Muscle of back (tissue), 13 donors: ENCODE measurements around the gene FAM76B. TPM values are rescaled to one million over a fixed set of nuclear protein-coding genes. Genes with fewer than 3 reads are reported as not detected.
A peak's percentile ranks its signal among the peaks of the same experiment; 100 is the strongest.
"Not testable (repeated sequence)": the region's sequence is repeated elsewhere in the genome, so short reads cannot be mapped to it uniquely, and the experiment has no call there.

Experiments
- DNase-seq, 3 donors: peaks; one replicate each; pipeline versions ENCODE4 v3.0.0 to v3.0.0-alpha.2; 2013
- long read RNA-seq, 9 donors: transcript quantifications; one replicate each; lab custom pipeline, GENCODE V29; 2026
- polyA plus RNA-seq, 10 donors: library from polyadenylated mRNA; unstranded; fragments of 120-200 nt; gene quantifications; one replicate each; pipeline ENCODE4 v1.2.1, GENCODE V29; 2013; ENCODE audit not compliant: insufficient read length in 10 of 10

Gene FAM76B
- 10 to 100 TPM; 16.3 to 32.5 (median 23.5) TPM for polyA plus RNA-seq
- long read RNA-seq, donor 1, partial matches to known transcripts, result 0 of 2 reads
- long read RNA-seq, donor 1, other reads (novel, unspliced or antisense), result 0 of 2 reads
- long read RNA-seq, donor 2, result 0 reads
- long read RNA-seq, donor 3, result 0 reads
- long read RNA-seq, donor 4, partial matches to known transcripts, result 0 of 2 reads
- long read RNA-seq, donor 4, other reads (novel, unspliced or antisense), result 0 of 2 reads
- long read RNA-seq, donor 5, partial matches to known transcripts, result 0 of 2 reads
- long read RNA-seq, donor 5, other reads (novel, unspliced or antisense), result 0 of 2 reads
- long read RNA-seq, donor 6, partial matches to known transcripts, result 64 of 71 reads
- long read RNA-seq, donor 6, other reads (novel, unspliced or antisense), result 0 of 71 reads
- long read RNA-seq, donor 7, partial matches to known transcripts, result 18 of 27 reads
- long read RNA-seq, donor 7, other reads (novel, unspliced or antisense), result 6 of 27 reads
- long read RNA-seq, donor 8, partial matches to known transcripts, result 0 of 2 reads
- long read RNA-seq, donor 8, other reads (novel, unspliced or antisense), result 0 of 2 reads
- long read RNA-seq, donor 9, result 0 reads

DNA sequence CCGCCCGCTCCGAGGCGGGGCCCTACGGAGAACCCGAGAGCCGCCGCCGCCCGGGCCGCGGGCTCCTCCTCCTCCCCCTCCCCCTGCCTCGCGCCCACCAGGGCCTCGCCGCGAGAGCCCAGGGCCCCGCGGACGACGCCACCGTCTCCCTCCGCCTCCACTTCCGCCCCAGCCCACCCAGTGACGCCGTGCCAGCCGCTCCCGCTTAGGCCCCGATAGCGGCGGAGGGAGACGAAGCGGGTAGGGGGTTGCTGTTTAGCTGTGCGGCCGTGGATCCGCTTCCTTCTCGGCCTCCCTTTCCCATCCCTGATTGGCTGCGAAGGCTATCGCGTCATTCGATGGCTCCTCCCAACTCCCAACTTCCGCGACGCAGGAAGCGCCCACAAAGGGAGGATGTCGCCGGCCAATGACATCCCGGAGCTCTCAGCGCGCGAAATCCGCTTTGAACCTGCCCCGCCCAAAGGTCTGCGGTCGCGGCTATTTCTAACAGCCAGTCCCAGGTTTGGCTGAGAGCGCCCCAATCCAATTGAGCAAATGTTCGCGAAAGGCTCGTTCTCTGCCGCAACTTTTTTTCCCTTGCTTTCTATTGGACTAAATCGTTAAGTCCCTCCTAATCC, at the start of gene FAM76B:
Gene FAM76B, minus strand, starts transcription at position 277 of the 617 bp plus-strand sequence. CDS start 304 bp downstream, outside the sequence.
- DNase-seq, result peak; percentile 99 to 100 (median 99)

DNA sequence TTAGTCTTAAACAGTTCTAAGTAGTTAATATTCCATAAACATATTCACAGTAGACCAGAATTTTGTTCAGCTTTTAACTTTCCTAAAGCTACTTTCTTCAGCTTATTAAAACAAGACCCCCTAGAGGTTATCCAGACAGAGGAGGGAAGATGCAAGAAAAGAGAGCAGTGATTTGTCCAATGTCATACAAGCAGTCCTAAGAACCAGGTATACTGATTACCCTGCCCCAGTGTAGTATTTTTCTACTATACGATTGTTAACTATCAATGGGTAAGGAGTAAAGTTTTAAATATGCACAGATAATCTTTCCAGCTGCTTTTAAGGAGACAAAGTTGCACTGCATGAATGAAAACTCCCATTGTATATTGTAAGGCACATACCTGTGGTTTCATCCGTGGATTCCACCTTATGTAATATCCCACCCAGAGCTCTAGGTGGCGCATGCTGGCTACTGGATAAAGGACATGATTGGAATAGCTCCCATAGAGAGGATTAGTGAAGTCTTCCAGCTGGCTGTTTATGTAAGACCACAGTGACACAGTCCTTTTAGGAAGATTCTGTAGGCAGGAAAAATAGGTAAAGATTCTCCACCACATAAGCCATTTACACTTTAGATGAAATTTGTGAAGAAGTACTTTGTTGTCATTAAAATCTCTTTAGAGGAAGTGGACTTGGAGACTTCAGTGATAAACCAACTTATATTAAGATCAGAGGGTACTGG, 46.3 kb upstream of the FAM76B start:
- peak; percentile 64 to 85 (median 75) for DNase-seq

DNA sequence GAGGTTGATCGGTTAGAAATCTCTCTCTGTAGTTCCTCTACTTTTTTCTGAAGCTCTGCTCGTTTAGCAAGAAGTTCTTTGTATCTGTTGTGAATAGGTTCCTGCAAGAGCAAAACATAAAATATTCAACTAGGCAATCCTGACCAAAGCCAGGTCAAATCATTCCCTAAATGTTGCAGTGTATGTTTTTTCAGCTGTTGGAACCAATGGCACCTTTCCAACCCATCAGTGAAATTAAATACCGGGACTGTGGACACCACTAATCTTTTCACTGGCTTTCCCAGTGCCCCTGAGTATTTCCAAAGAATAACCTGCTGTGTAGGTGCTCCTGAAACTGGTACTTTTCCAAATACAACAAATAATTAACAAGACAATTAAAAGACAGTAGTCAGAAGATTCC, 45.8 kb upstream of the FAM76B start:
- DNase-seq, result peak; percentile 19 to 21 (median 21)

DNA sequence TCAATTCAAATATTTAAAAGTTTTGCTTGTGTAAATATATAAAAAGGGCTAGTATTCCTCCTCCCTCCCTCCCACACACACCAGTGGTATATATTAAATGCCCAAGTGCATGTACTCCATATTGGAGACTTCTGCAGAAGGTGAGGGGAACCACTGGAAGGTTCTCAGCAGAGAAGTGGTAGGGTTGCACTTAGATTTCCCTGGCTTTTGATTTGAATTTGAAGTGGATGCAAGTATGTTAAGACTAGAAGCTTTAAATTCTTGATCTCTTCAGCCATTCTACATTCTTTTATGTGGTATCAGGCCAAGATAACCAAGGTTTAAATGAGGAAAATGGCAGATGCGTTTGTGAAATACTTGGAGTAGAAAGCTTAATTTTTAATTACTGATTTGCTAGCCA, 43.8 kb upstream of the FAM76B start:
- no peak for DNase-seq

DNA sequence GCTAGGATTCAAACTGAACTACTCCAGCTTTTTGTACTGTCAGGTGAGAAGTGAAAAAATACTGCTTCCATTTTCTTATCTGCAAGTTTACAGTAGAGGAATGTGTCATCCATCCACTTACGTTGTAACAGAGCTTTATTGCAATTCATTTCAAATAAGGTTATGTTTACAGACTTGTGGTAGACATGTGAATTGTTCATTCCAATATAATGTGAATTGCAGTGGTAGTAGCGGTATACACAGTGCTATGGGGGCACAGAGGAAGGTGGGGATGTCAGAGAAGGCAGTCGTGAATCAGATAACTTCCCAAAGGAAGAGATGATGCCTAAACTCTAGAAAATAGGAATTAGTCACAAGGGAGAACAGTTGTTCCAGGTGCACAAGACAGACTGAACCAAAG, 43.2 kb upstream of the FAM76B start:
- DNase-seq, result no peak

DNA sequence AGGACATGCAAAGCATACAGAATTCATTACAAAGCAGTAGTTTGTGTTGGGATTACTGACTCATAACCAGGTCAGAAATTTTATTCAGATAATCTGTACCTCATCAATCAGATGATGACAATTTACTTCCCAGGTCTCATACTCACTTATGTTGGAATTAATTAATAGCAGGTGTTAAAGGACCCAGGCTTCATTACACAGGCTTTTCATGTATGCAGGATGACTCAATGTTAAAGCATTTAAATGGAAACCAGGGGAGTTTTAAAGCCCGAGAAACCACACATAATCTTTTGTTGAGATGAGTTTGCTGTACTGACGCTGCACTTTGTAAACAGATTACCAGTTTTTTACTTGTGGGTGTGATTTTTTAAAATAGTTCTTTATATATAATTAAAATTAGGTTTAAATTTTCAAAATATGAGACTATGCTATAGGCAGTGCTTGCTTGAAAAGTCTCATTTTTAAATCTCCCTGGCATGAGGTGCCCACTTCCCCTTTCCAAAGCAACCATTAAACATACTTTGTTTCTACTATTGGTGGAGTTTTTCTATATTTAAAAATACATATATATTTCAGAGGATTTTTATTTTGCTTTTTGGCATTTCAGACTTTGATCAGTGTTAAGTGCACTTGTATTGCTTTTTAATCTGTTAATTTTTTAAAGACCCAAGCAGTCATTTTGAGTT, 41.8 kb upstream of the FAM76B start:
- peak in 1 of 3 donors; percentile 89 for DNase-seq

DNA sequence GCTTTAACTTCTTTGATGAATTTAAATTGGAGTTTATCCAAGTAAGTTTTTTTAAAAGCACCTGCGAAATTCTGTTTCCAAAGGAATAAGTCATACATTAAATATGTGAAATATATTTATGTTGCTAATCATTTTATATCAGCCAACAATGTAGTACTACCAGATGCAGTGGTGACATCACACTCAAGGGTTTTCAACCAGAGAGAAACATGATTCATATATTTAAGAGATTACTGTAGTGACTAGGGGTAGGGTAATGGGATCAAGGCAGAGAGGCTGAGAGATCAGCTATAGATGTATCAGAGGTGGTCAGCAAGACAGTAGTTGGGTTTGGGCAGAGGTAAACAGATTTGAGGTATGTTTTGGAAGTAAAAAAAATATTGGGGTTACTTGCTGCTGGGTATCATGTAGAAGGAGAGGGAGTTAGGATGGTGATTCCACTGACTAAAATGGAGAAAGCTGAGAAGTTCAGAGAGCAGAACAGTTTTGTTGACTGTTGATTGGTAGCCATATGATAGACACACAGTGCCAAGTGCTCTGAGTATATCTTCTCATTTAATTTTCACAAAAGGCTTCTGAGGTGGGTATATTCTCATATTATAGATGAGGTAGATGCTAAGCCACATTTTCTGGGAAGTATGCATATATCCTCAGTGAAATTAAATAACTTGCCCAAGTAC, 40.1 kb upstream of the FAM76B start:
- peak in 1 of 3 donors; percentile 18 for DNase-seq

DNA sequence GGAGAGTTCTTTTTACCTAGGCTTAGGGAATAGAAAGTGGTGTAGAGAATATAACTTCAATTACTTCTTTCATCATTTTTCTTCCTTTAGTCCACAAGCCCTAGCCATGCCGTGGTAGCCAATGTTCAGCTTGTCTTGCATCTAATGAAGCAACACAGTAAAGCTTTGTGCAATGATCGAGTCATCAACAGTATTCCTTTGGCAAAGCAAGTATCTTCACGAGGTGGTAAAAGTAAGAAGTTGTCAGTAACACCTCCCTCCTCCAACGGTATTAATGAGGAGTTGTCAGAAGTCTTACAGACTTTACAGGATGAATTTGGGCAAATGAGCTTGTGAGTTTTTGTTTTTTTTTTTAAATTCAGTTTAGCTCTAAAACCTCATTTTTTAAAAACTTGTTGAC, 38.1 kb upstream of the FAM76B start:
- DNase-seq, result no peak

DNA sequence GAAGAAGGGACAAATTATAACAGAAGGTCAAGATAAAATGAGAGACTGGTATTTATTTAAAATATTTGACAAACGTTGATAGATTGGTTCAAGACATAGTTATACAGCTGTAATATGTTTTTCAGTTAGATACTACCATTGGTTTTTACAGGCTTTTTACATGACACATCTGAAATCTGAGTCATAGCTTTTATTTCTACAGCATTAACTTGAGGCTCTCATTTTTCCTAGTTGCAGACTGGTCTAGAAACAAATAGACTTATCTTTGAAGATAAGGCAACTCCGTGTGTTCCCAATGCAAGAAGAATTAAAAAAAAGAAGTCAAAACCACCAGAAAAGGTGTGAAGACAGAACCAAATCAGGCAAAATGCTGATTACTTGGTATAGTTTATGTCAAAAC, 32.1 kb upstream of the FAM76B start:
- no peak for DNase-seq

DNA sequence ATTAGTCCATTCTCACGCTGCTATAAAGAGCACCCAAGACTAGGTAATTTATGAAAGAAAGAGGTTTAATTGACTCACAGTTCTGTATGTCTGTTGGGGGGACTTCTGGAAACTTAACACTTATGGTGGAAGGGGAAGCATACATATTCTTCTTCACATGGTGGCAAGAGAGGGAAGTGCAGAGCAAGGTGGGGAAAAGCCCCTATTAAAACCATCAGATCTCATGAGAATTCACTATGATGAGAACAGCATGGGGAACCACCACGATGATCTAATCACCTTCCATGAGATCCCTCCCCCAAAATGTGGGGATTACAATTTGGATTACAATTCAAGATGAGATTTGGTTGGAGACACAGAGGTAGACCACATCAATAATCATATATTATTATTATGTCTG, 26.5 kb upstream of the FAM76B start:
- DNase-seq, result no peak

DNA sequence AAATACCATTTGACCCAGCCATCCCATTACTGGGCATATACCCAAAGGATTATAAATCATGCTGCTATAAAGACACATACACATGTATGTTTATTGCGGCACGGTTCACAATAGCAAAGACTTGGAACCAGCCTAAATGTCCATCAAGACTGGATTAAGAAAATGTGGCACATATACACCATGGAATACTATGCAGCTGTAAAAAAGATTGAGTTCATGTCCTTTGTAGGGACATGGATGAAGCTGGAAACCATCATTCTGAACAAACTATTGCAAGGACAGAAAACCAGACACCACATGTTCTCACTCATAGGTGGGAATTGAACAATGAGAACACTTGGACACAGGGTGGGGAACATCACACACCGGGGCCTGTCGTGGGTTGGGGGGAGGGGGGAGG, 21.5 kb upstream of the FAM76B start:
- DNase-seq, result not testable (repeated sequence)

DNA sequence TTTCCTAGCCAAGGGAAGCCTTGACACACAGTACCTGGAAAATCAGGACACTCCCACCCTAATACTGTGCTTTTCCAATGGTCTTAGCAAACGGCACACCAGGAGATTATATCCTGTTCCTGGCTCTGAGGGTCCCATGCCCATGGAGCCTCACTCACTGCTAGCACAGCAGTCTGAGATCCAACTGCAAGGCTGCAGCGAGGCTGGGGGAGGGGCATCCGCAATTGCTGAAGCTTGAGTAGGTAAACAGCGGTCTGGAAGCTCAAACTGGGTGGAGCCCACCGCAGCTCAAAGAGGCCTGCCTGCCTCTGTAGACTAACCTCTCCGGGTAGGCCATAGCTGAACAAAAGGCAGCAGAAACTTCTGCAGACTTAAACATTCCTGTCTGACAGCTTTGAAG, 16.9 kb upstream of the FAM76B start:
- DNase-seq, result not testable (repeated sequence)

DNA sequence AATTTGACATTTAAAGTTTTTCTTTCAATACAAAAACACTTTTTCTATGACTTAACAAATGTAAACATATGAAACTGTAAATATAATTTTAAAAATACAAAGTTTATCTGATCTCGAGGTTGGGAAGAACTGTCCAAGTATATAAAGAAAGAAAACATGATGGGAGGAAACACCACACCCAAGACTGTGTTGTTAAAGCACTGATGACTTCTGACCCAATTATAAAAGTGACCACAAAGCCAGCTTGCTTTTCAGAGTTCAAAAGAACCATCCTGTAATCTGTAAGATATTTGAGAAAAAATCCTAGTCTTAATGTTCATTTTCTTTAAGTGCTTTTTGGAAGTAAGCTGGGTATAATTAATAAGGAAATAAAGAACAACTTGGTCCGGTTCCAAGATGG, 16.3 kb upstream of the FAM76B start:
- DNase-seq, result no peak

DNA sequence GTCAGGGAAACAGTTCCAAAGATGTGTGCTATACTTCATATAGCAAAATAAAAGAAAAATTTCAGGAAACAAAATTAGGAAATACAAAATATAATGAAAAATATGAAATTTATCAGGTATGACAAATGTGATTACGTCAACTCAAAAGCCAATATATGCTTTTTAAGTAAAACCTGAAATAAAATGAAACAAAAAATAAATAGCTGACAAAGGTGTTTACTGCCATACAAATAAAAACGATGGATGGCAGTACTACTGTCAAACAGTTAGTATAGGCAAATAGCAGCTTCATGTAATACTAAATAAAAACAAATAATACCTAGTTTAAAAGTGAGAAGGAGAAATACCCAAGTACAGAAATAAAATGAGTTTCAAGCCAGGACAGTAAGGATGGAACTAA, 14.4 kb upstream of the FAM76B start:
- DNase-seq, result no peak

DNA sequence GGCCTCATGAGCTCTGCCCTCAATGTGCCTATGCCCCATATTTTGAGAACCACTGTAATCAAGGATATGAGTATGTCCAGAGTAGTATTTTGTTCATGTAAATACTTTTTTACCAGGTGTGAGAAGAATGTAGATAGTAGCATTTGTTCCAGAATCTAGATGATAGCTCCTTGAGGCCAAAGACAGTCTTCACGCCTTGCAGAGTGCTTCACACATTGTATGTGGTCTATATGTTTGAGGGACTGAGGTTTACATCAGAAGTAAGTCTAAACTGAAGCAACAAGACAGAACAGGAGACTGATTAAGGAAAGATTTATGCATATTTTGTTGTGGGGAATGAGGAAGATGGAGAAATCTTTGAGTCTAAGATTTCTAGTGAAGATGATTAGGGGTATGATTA, 13.2 kb upstream of the FAM76B start:
- no peak for DNase-seq

DNA sequence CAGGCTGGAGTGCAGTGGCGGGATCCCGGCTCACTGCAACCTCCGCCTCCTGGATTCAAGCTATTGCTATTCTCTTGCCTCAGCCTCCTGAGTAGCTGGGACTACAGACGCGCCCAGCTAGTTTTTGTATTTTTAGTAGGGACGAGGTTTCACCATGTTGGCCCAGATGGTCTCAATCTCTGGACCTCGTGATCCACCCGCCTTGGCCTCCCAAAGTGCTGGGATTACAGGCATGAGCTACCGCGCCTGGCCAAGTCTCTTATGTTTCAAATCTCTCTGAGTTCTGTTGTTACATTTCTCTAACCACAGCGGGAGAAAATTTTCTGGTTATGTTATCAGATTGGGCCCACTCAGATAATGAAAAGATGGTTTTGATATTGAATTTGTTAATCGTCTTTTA, 10.9 kb upstream of the FAM76B start:
- no peak for DNase-seq

DNA sequence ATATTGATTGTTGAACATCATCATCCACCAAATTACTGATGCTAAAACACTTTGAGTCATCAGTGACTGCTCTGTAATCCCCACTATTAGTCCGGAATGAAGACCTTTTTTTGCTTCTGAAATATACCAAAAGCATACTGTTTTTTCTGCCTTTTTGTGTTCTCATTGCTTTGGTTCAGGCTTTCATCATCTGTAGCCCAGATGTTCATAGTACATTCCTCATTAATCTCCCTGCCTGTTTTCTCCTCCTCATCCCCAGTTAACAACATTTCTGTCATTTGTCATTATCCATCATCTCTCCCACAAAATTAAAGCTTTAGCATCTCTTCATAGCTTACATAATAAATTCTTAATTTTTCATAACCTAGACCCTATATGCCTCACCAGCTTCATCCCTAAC, 10.0 kb upstream of the FAM76B start:
- DNase-seq, result no peak

DNA sequence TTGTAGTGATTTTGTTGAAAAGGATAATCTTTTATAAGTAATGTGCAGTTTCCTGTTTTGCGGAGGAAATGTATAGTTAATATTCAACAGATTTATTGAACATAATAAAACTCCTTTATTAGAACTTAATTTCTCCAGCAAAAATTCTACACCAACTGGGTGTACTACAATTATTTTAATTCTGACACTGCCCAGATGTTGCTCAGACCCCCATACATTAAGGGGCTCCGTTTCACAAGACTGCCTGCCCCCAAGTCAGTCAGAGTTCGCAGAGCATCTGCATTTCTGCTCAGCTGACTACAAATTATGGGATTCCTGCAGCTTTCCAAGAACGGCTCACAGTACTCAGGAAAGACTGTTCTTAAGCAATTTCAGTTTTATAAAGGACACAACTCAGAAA, 6.9 kb upstream of the FAM76B start:
- DNase-seq, result peak in 1 of 3 donors; percentile 16

DNA sequence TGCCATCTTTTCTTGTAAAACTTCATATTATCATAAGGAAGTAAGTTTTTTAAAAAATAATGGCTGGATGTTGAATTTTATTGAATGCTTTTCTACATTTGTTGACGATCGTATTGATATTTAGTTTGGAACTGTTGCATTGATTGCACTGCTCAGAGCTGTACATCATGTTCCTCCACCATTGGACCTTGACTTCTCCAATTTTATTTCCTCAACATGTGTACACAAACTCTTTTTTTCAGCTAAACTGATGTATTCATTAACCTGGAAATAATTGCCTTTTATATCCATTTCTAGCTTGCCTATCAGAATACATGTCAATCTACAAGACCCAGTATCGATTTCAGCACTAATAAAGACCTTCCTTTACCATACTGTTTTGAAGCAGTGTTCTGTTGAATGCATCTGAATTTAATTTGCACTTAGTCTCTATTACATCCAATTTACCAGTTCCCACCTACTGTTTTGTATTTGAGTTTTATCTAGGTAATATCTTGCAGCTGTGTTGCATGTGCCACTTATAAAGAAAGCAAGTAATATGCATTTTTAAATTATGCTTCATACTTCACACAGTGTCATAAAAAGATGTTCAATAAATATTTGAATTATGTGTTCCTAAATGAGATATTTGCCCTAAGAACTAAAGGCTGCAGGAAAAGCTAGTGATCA, 6.2 kb upstream of the FAM76B start:
- DNase-seq, result no peak

DNA sequence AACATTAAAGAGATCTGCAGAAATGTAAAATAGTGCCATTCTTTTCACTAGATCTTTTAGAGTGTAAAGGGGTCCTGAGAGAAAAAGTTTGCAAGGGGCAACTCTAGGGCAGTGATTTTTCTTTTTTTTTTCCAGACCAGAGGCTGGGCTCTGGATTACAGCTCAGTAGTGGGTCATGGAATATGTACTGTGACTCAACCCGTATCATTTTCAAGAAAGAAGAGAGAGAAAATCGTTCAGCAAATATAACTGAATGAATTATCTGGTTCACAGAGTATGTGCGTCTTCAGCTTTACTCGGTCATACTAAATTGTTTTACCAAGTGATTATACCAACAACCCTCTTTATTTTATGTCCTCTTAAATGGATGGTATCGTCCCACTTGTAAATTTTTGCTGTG, 4.5 kb upstream of the FAM76B start:
- no peak for DNase-seq

DNA sequence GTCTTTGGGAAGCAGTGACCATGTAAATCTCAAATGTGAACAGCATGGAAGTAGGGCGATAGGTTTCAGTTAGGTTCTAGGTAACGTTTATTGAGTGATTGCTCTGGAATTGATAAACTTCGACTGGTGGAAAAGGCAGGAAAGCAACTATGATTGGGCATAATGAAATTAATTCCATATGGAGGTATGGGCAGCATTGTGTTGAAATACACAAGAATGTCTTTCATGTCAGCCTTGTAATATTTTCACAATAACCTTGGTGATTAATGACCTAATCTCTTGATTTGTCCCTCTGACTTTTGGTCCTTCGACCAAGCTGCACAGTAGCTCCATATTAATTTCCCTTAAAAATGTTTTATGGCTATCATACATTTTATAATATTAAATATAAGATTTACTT, 3.5 kb upstream of the FAM76B start:
- no peak for DNase-seq
